Liver (tissue), 9 donors: ENCODE data around the gene KNG1. TPM values are rescaled to one million over a fixed set of nuclear protein-coding genes. Genes with fewer than 3 reads are reported as not detected.

Experiments used
- DNase-seq: peaks from one replicate; pipeline ENCODE4 v3.0.0-alpha.2; 2017; ENCODE audit warnings: low spot score
- H3K27ac ChIP-seq, 2 donors: one replicate each; pipeline ENCODE4 v1.7.0; 2013; ENCODE audit warnings: inconsistent platforms in 2 of 2, low read length in 2 of 2, control low read depth in 1 of 2, low read depth in 1 of 2, mild to moderate bottlenecking in 1 of 2
- H3K27me3 ChIP-seq, 4 donors: one replicate each; pipeline versions ENCODE4 v1.6.1 to v1.7.0; 2013; ENCODE audit warnings: low read length in 3 of 4, inconsistent platforms in 1 of 4, mild to moderate bottlenecking in 1 of 4, moderate library complexity in 1 of 4; ENCODE audit not compliant: control insufficient read depth in 4 of 4, insufficient read depth in 4 of 4
- H3K36me3 ChIP-seq, 4 donors: one replicate each; pipeline versions ENCODE4 v1.6.1 to v1.7.0; 2013; ENCODE audit warnings: low read length in 3 of 4, mild to moderate bottlenecking in 3 of 4, low read depth in 1 of 4, moderate library complexity in 1 of 4; ENCODE audit not compliant: control insufficient read depth in 4 of 4, insufficient read depth in 3 of 4
- H3K4me1 ChIP-seq, 4 donors: one replicate each; pipeline versions ENCODE4 v1.6.1 to v1.7.0; 2013; ENCODE audit warnings: low read length in 3 of 4, mild to moderate bottlenecking in 3 of 4, moderate library complexity in 1 of 4; ENCODE audit not compliant: control insufficient read depth in 4 of 4, insufficient read depth in 4 of 4
- H3K4me3 ChIP-seq, 3 donors: one replicate each; pipeline versions ENCODE4 v1.6.1 to v1.7.0; 2013; ENCODE audit warnings: low read length in 3 of 3, control low read depth in 1 of 3, low read depth in 1 of 3, mild to moderate bottlenecking in 1 of 3
- H3K9ac ChIP-seq, 2 donors: one replicate each; pipeline ENCODE4 v1.7.0; 2013; ENCODE audit warnings: low read length in 2 of 2, mild to moderate bottlenecking in 2 of 2, moderate library complexity in 2 of 2, control low read depth in 1 of 2, low read depth in 1 of 2
- H3K9me3 ChIP-seq, 4 donors: one replicate each; pipeline versions ENCODE4 v1.6.1 to v1.7.0; 2013; ENCODE audit warnings: low read length in 3 of 4; ENCODE audit not compliant: control insufficient read depth in 4 of 4
- ATF3 ChIP-seq: IDR thresholded peaks from 2 replicates; pipeline ENCODE4 v1.6.1; 2016; ENCODE audit warnings: antibody characterized with exemption
- EGR1 ChIP-seq, 2 donors: IDR thresholded peaks; 2 replicates each; pipeline ENCODE4 v1.6.1; 2016 to 2018; ENCODE audit warnings: antibody characterized with exemption in 2 of 2, low read depth in 2 of 2
- FOXA1 ChIP-seq: IDR thresholded peaks from 2 replicates; pipeline ENCODE4 v1.6.1; 2016; ENCODE audit warnings: antibody characterized with exemption
- HNF4A ChIP-seq, 2 donors: conservative IDR thresholded peaks; 2 replicates each; pipeline ENCODE4 v1.6.1; 2016; ENCODE audit warnings: antibody characterized with exemption in 2 of 2, mild to moderate bottlenecking in 2 of 2
- JUND ChIP-seq, 2 donors: IDR thresholded peaks; 2 replicates each; pipeline ENCODE4 v1.6.1; 2016; ENCODE audit warnings: antibody characterized with exemption in 2 of 2
- NR2F2 ChIP-seq: IDR thresholded peaks from 2 replicates; pipeline ENCODE4 v1.6.1; 2016; ENCODE audit warnings: antibody characterized with exemption
- RAD21 ChIP-seq, 2 donors: IDR thresholded peaks; 2 replicates each; pipeline ENCODE4 v1.6.1; 2016; ENCODE audit warnings: antibody characterized with exemption in 2 of 2, mild to moderate bottlenecking in 2 of 2
- RXRA ChIP-seq, 2 donors: IDR thresholded peaks; 2 replicates each; pipeline ENCODE4 v1.6.1; 2017 to 2018; ENCODE audit warnings: antibody characterized with exemption in 2 of 2, mild to moderate bottlenecking in 1 of 2
- SP1 ChIP-seq: IDR thresholded peaks from 2 replicates; pipeline ENCODE4 v1.6.1; 2018; ENCODE audit warnings: antibody characterized with exemption, mild to moderate bottlenecking
- TAF1 ChIP-seq: conservative IDR thresholded peaks from 2 replicates; pipeline ENCODE4 v1.6.1; 2016; ENCODE audit warnings: antibody characterized with exemption, mild to moderate bottlenecking
- YY1 ChIP-seq: IDR thresholded peaks from 2 replicates; pipeline ENCODE4 v1.6.1; 2016; ENCODE audit warnings: antibody characterized with exemption, mild to moderate bottlenecking
- WGBS: extraction: QIAGEN DNeasy Blood & Tissue Kit; methylation state at CpG from one replicate; pipeline ENCODE4 v1.1.7; 2013; 5-methylcytosine and 5-hydroxymethylcytosine counted together
- polyA plus RNA-seq, 2 donors: library from polyadenylated mRNA; stranded (reverse) in 1 of 2; unstranded in 1 of 2; fragments of 200-250 nt in 1 of 2; fragments of >200 nt in 1 of 2; fragmentation: Nextera tagmentation in 1 of 2; extraction: Ambion mirVana in 1 of 2; gene quantifications; one replicate each; pipeline versions ENCODE4 v1.2.1 to v1.2.3, GENCODE V29; 2013 to 2015
- total RNA-seq, 2 donors: library from RNA; depleted of rRNA; stranded (reverse); fragments of >200 nt; gene quantifications; one replicate each; pipeline ENCODE4 v1.2.3, GENCODE V29; 2014
- TF ChIP-seq, protein P1 (sequence below): IDR thresholded peaks from 2 replicates; pipeline ENCODE4 v1.6.1; 2016; ENCODE audit warnings: antibody characterized with exemption, mild to moderate bottlenecking
- TF ChIP-seq, protein P2 (sequence below): IDR thresholded peaks from 2 replicates; pipeline ENCODE4 v1.6.1; 2016; ENCODE audit warnings: antibody characterized with exemption
- TF ChIP-seq, protein P3 (sequence below): fragments of 150-350 bp; IDR thresholded peaks from 2 replicates; pipeline ENCODE4 v1.5.1; 2017; ENCODE audit warnings: improper control_type of control experiment, low read depth, low read length; ENCODE audit not compliant: missing input control
- donor health status: healthy.
- donor health status: healthy.
- donor health status: healthy.
- donor health status: healthy.
- donor health status: healthy.

Gene KNG1
- total and polyA plus RNA-seq, 4 donors, result 605 to 918 (median 716) TPM

- 87% methylated on average over 5 of the region's 5 CpGs for WGBS
- DNase-seq, result no peak
- no peaks in the 10 kb centered on the region for H3K36me3 ChIP-seq
- H3K4me3 ChIP-seq, result no peak overlapping the region
- no peaks in the 10 kb centered on the region for H3K4me1 ChIP-seq
- H3K9ac ChIP-seq, result no peak overlapping the region
- H3K27me3 ChIP-seq, result no peaks in the 10 kb centered on the region
- TF ChIP-seq HNF4A (conservative IDR thresholded peaks at IDR 0.05), result peak in 1 of 2 donors; percentile 53
- no peak for TF ChIP-seq EGR1 (IDR thresholded peaks at IDR 0.05; ENCODE audit: low read depth in 2 of 2)
- no peak for TF ChIP-seq NR2F2
- H3K27ac ChIP-seq, result no peak overlapping the region
- H3K9me3 ChIP-seq, result no peaks in the 10 kb centered on the region
Measured at GRCh38 chr3:186779204-186779603, 62.0 kb downstream of the KNG1 start.

DNA sequence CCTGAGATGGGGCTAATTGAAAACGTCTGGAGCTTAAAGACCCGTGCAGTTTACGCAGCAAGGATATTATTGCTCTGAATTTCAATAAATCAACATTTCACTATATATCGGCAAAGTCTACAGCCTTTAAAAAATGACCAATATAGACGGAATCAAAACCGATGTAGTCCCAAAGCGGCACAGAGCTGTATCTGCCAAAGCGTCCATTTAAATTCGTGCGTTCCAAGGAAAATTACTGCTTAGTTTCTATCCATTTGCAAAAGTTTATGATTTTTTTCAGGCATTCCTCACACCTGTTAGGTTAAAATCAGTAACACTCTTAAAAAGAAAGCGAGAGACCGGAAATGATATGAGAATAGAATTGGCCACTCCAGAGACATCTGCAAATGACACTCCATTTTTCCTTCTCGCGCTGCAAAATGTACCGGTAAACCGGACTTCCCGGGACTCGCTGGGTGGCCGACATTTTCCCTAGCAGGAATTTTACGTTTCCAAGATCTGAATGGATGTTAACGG is 65.4 kb downstream of the KNG1 start:
- 4% methylated on average over 21 of the region's 21 CpGs for WGBS
- Histone ChIP-seq H3K27me3 (no peaks in the 10 kb centered on the region), H3K9ac (peak overlapping the region; percentile 92 to 93), H3K4me3 (peak overlapping the region; percentile 66 to 89 (median 87)), H3K36me3 (peaks cover 11 to 32% (median 30%) of the 10 kb centered on the region in 4 donors), H3K9me3 (no peaks in the 10 kb centered on the region), H3K27ac (peak overlapping the region; percentile 94 to 97), H3K4me1 (peaks cover 4 to 27% (median 25%) of the 10 kb centered on the region in 4 donors)
- DNase-seq, result no peak
- TF ChIP-seq, protein P1, sequence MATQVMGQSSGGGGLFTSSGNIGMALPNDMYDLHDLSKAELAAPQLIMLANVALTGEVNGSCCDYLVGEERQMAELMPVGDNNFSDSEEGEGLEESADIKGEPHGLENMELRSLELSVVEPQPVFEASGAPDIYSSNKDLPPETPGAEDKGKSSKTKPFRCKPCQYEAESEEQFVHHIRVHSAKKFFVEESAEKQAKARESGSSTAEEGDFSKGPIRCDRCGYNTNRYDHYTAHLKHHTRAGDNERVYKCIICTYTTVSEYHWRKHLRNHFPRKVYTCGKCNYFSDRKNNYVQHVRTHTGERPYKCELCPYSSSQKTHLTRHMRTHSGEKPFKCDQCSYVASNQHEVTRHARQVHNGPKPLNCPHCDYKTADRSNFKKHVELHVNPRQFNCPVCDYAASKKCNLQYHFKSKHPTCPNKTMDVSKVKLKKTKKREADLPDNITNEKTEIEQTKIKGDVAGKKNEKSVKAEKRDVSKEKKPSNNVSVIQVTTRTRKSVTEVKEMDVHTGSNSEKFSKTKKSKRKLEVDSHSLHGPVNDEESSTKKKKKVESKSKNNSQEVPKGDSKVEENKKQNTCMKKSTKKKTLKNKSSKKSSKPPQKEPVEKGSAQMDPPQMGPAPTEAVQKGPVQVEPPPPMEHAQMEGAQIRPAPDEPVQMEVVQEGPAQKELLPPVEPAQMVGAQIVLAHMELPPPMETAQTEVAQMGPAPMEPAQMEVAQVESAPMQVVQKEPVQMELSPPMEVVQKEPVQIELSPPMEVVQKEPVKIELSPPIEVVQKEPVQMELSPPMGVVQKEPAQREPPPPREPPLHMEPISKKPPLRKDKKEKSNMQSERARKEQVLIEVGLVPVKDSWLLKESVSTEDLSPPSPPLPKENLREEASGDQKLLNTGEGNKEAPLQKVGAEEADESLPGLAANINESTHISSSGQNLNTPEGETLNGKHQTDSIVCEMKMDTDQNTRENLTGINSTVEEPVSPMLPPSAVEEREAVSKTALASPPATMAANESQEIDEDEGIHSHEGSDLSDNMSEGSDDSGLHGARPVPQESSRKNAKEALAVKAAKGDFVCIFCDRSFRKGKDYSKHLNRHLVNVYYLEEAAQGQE, result no peak
- TF ChIP-seq YY1, result peak; percentile 85

DNA sequence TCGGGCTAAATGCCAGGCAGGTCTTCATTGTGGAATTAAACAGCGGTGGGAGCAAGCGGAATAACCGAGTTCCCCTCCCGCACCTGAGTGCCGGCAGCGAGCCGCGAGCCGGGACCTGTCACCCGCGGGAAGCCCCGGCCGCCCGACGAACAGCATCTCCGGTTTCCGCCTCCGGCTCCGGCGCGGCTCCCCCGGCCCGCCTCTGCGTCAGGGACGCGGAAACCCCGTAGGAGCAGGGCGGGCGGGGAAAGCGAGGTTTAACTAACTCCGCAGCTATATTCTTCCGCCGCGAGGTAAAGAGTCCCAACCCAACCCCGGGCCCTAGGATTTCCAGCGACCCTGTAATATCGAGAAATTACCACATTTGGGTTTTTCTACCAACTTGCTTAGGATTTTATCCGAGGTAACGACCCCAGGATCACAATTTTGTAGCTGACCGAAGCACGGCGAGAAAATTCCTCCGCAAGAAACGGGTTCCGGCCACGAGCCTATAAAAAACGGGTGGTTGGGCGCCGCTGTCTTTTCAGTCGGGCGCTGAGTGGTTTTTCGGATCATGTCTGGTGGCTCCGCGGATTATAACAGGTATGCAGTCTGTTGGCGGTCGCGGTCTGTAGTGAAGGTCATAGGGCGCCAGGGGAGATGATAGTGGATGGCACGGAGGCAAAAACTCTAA is 66.0 kb downstream of the KNG1 start, which contains the start of gene EIF4A2:
TSS of gene EIF4A2 (plus strand) at position 520 of the 673 bp plus-strand sequence. CDS start at position 554, 34 bp downstream.
- Histone ChIP-seq H3K9me3 (no peaks in the 10 kb centered on the region), H3K9ac (peak within 1 kb of the TSS; percentile 93 to 96), H3K4me3 (peak within 1 kb of the TSS; percentile 87 to 99 (median 89)), H3K27me3 (no peaks in the 10 kb centered on the region), H3K27ac (peak within 1 kb of the TSS; percentile 94 to 97), H3K36me3 (peaks cover 11 to 38% (median 36%) of the 10 kb centered on the region in 4 donors), H3K4me1 (peaks cover 4 to 29% (median 26%) of the 10 kb centered on the region in 4 donors)
- WGBS, result under 1% methylated on average over 60 of the region's 60 CpGs
- peak; percentile 92 for DNase-seq
- TF ChIP-seq NR2F2, result no peak
- no peak for TF ChIP-seq HNF4A (conservative IDR thresholded peaks at IDR 0.05)
- TF ChIP-seq RAD21 (IDR thresholded peaks at IDR 0.05), result peak in 1 of 2 donors; percentile 12
- peak in 1 of 2 donors; percentile 27 for TF ChIP-seq RXRA (IDR thresholded peaks at IDR 0.05)
- no peak for TF ChIP-seq FOXA1
- TF ChIP-seq ATF3, result no peak
- peak in 1 of 2 donors; percentile 43 for TF ChIP-seq JUND (IDR thresholded peaks at IDR 0.05)
- no peak for TF ChIP-seq EGR1 (IDR thresholded peaks at IDR 0.05; ENCODE audit: low read depth in 2 of 2)
- TF ChIP-seq, protein P2, sequence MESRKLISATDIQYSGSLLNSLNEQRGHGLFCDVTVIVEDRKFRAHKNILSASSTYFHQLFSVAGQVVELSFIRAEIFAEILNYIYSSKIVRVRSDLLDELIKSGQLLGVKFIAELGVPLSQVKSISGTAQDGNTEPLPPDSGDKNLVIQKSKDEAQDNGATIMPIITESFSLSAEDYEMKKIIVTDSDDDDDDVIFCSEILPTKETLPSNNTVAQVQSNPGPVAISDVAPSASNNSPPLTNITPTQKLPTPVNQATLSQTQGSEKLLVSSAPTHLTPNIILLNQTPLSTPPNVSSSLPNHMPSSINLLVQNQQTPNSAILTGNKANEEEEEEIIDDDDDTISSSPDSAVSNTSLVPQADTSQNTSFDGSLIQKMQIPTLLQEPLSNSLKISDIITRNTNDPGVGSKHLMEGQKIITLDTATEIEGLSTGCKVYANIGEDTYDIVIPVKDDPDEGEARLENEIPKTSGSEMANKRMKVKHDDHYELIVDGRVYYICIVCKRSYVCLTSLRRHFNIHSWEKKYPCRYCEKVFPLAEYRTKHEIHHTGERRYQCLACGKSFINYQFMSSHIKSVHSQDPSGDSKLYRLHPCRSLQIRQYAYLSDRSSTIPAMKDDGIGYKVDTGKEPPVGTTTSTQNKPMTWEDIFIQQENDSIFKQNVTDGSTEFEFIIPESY, result no peak
- TF ChIP-seq, protein P3, sequence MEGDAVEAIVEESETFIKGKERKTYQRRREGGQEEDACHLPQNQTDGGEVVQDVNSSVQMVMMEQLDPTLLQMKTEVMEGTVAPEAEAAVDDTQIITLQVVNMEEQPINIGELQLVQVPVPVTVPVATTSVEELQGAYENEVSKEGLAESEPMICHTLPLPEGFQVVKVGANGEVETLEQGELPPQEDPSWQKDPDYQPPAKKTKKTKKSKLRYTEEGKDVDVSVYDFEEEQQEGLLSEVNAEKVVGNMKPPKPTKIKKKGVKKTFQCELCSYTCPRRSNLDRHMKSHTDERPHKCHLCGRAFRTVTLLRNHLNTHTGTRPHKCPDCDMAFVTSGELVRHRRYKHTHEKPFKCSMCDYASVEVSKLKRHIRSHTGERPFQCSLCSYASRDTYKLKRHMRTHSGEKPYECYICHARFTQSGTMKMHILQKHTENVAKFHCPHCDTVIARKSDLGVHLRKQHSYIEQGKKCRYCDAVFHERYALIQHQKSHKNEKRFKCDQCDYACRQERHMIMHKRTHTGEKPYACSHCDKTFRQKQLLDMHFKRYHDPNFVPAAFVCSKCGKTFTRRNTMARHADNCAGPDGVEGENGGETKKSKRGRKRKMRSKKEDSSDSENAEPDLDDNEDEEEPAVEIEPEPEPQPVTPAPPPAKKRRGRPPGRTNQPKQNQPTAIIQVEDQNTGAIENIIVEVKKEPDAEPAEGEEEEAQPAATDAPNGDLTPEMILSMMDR, result no peak
- peak; percentile 53 for TF ChIP-seq YY1
- TF ChIP-seq TAF1, result peak; percentile 100
- TF ChIP-seq, protein P1, result peak; percentile 97
- TF ChIP-seq SP1, result peak; percentile 74
